Measurements from ENCODE around the gene QSER1. TPM values are rescaled to one million over a fixed set of nuclear protein-coding genes. Genes with fewer than 3 reads are reported as not detected.
"Not testable (repeated sequence)": the region's sequence is repeated elsewhere in the genome, so short reads cannot be mapped to it uniquely, and the experiment has no call there.

QSER1 gene
- total RNA-seq, 1 experiment from 2014 or later, result 48.0 TPM

- TF ChIP-seq POLR2AphosphoS5 (IDR thresholded peaks at IDR 0.05; ENCODE audit: low read depth, low read length) (no peak), ZFX (IDR thresholded peaks at IDR 0.05) (no peak), ATF3 (IDR thresholded peaks at IDR 0.05) (no peak), SIN3A (IDR thresholded peaks at IDR 0.05; ENCODE audit: low read depth) (no peak), EGR1 (IDR thresholded peaks at IDR 0.05; ENCODE audit: low read depth) (no peak), SP1 (IDR thresholded peaks at IDR 0.05; ENCODE audit: low read depth) (no peak), TCF7L2 (IDR thresholded peaks at IDR 0.05; ENCODE audit: borderline replicate concordance, extremely low read depth, insufficient read depth, insufficient read length) (no peak), CTCF (IDR thresholded peaks at IDR 0.05 in 2 of 3, conservative IDR thresholded peaks at IDR 0.05 in 1 of 3; ENCODE audit: borderline replicate concordance in 1 of 3, insufficient read depth in 1 of 3, low read depth in 2 of 3, low read length in 2 of 3) (no peak), ELF1 (IDR thresholded peaks at IDR 0.05; ENCODE audit: borderline replicate concordance, low read depth) (no peak), YY1 (IDR thresholded peaks at IDR 0.05; ENCODE audit: extremely low read depth, insufficient replicate concordance, low read depth, low read length) (no peak), POLR2A (IDR thresholded peaks at IDR 0.05; ENCODE audit: borderline replicate concordance, extremely low read depth, insufficient read depth, insufficient read length) (no peak), JUND (IDR thresholded peaks at IDR 0.05) (no peak), MAX (IDR thresholded peaks at IDR 0.05) (no peak), CEBPB (IDR thresholded peaks at IDR 0.05; ENCODE audit: low read depth) (no peak), ZBTB33 (IDR thresholded peaks at IDR 0.05; ENCODE audit: extremely low read depth, insufficient replicate concordance, low read length) (no peak), SRF (IDR thresholded peaks at IDR 0.05; ENCODE audit: low read depth) (no peak), RAD21 (IDR thresholded peaks at IDR 0.05; ENCODE audit: low read depth) (no peak)
- H3K79me2 ChIP-seq (ENCODE audit: insufficient read depth, low read length), result no peaks in the 10 kb centered on the region
- BruUV-seq (replicated peaks), result no TSS peak
- intact Hi-C loops (cut with micrococcal nuclease), result no loop called here
- no peaks in the 10 kb centered on the region for H3K27me3 ChIP-seq (ENCODE audit: insufficient read depth, low read length)
- H3K9me3 ChIP-seq (ENCODE audit: control insufficient read depth in 1 of 2, insufficient read depth in 1 of 2, low read depth in 1 of 2, low read length in 2 of 2), result no peaks in the 10 kb centered on the region
- RAD21 ChIA-PET (ENCODE audit: low non-redundant PET in 1 of 2, low total read pairs in 2 of 2, uncharacterized antibody in 2 of 2, unreplicated experiment in 2 of 2), result no interaction called here
- no peaks in the 10 kb centered on the region for H3K9me2 ChIP-seq (ENCODE audit: insufficient read depth)
- ATAC-seq (no peak), DNase-seq (ENCODE audit: low read depth, low spot score) (no peak)
- H3K9ac ChIP-seq (ENCODE audit: low read length), result no peak overlapping the region
- H3K36me3 ChIP-seq (ENCODE audit: control insufficient read depth in 1 of 2, insufficient read depth in 2 of 2, low read length in 2 of 2), result no peaks in the 10 kb centered on the region
- no peak overlapping the region for H3K27ac ChIP-seq (ENCODE audit: low read depth, low read length)
- no peak overlapping the region for H3K4me2 ChIP-seq (ENCODE audit: low read length)
- no peak overlapping the region for H2AFZ ChIP-seq (ENCODE audit: low read depth, low read length, poor library complexity, severe bottlenecking)
- no peaks in the 10 kb centered on the region for H3K4me1 ChIP-seq (ENCODE audit: control insufficient read depth in 1 of 2, insufficient read depth in 2 of 2, low read length in 2 of 2)
- CTCF ChIA-PET, result no interaction called here
- POLR2A ChIA-PET, result no interaction called here
- H3K4me3 ChIP-seq (replicated peaks in 1 of 2; ENCODE audit: low read depth in 1 of 2, low read length in 2 of 2), result no peak overlapping the region
- H4K20me1 ChIP-seq (ENCODE audit: insufficient read depth), result no peaks in the 10 kb centered on the region
Observed at GRCh38 chr11:32864555-32864954, 28.1 kb upstream of the QSER1 start.

- H3K9me2 ChIP-seq (ENCODE audit: insufficient read depth); H2AFZ ChIP-seq (ENCODE audit: low read depth, low read length, poor library complexity, severe bottlenecking); H3K79me2 ChIP-seq (ENCODE audit: insufficient read depth, low read length); H3K27ac ChIP-seq (ENCODE audit: low read depth, low read length); DNase-seq (ENCODE audit: low read depth, low spot score); H3K36me3 ChIP-seq (ENCODE audit: control insufficient read depth in 1 of 2, insufficient read depth in 2 of 2, low read length in 2 of 2); intact Hi-C loops (cut with micrococcal nuclease); H3K4me2 ChIP-seq (ENCODE audit: low read length); CTCF ChIA-PET; POLR2A ChIA-PET; H3K4me3 ChIP-seq (replicated peaks in 1 of 2; ENCODE audit: low read depth in 1 of 2, low read length in 2 of 2); BruUV-seq (replicated peaks); H3K9me3 ChIP-seq (ENCODE audit: control insufficient read depth in 1 of 2, insufficient read depth in 1 of 2, low read depth in 1 of 2, low read length in 2 of 2); H3K4me1 ChIP-seq (ENCODE audit: control insufficient read depth in 1 of 2, insufficient read depth in 2 of 2, low read length in 2 of 2); H4K20me1 ChIP-seq (ENCODE audit: insufficient read depth); H3K27me3 ChIP-seq (ENCODE audit: insufficient read depth, low read length); RAD21 ChIA-PET (ENCODE audit: low non-redundant PET in 1 of 2, low total read pairs in 2 of 2, uncharacterized antibody in 2 of 2, unreplicated experiment in 2 of 2); H3K9ac ChIP-seq (ENCODE audit: low read length); ATAC-seq: not testable (repeated sequence)
Observed at GRCh38 chr11:32868752-32869151, 23.9 kb upstream of the QSER1 start.
